ENCODE measurements around the gene TJP3.

Gene TJP3

GRCh38 chr19:3691372-3691716 lies 16.8 kb upstream of the TJP3 start:
- no peak for DNase-seq (ENCODE audit: low read depth in 2 of 3, low spot score in 2 of 3)

DNA sequence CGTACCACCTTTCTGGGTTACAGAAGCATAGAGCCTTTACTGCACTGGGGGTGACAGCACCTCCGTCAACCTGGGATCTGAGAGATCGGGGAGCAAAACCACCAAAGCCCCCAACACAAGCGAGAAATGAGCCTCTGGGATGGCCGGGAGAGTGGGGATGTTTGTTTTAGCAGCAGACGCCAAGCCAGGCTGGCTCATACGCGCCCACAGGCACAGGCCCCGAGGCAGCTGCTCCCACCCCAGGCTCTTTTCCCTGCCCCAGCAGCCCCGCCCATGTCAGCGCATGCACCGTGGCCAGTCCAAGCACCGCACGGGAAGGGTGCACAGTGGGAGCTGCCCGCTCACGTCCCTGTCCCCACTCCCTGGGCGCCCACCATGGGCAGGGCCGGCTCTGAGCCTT lies 16.5 kb upstream of the TJP3 start:
- no peak for DNase-seq (ENCODE audit: low read depth in 2 of 3, low spot score in 2 of 3)

GRCh38 chr19:3692141-3693024 lies 15.8 kb upstream of the TJP3 start:
- DNase-seq (ENCODE audit: low read depth in 2 of 3, low spot score in 2 of 3), result peak in 1 of 3 experiments; percentile 45

DNA sequence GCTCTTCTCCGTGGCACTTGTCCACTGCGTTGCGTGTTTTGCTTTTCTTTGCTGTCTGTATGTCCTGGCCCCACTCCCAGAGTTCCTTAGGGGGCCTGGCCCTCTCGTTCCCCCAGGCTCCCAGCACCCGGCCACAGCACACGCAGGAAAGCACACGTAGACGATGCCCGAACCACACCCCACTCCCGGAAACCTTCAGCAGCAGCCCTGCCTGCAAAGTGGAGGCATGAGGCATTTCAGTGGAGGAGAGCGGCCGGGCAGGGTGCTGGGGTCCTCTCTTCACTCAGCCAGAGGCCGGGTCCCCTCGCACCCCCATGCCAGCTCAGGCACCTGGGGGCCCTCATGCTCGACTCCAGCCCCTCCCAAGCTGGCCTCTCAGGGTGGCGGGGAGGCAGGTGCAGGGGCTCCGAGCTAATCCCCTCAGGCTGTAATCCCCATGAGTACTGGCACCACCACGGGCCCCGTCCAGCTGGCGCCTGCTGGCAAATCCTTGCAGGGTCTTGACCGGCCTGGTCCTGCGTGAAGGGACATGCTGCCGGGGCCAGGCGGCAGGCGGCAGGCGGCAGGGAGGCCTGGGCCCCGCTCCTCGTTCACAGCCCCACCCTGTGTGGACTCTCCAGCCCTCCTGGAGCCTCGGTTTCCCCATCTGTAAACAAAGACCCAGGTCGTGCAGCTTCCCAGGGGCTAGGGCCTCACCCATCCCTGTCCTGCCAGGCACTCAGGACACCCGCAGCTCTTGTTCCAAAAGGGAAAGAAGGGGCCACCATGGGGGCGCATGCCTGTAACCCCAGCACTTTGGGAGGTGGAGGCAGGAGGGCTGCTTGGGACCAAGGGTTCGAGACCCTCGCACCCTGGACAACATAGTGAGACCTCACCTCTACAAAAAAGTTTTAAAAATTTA lies 14.9 kb upstream of the TJP3 start:
- DNase-seq (ENCODE audit: low read depth in 2 of 3, low spot score in 2 of 3), result no peak

- no peak for DNase-seq (ENCODE audit: low read depth in 2 of 3, low spot score in 2 of 3)
Measured at GRCh38 chr19:3694361-3695123, 13.6 kb upstream of the TJP3 start.

GRCh38 chr19:3695124-3695733 lies 13.0 kb upstream of the TJP3 start:
- no peak for DNase-seq (ENCODE audit: low read depth in 2 of 3, low spot score in 2 of 3)

- DNase-seq (ENCODE audit: low read depth in 2 of 3, low spot score in 2 of 3), result no peak
Measured at GRCh38 chr19:3695986-3696659, 12.1 kb upstream of the TJP3 start.

DNA sequence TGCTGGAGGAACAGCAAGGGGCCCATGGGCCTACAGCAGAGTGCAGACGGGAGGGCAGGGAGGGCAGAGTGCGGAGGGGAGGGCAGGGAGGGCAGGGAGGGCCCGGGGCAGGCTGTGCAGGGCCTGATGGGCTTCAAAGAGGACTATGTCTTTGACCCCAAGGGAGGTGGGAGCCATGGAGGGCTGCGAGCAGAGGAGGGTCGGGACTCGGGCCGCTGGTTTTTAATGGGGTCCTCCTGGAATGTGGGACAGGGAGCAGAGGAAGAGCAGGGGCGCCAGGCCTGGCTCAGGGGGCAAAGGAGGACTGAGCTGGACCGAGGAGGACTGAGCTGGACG lies 11.6 kb upstream of the TJP3 start:
- DNase-seq (ENCODE audit: low read depth in 2 of 3, low spot score in 2 of 3), result no peak

- DNase-seq (ENCODE audit: low read depth in 2 of 3, low spot score in 2 of 3), result no peak
Measured at GRCh38 chr19:3697094-3697493, 11.1 kb upstream of the TJP3 start.

DNA sequence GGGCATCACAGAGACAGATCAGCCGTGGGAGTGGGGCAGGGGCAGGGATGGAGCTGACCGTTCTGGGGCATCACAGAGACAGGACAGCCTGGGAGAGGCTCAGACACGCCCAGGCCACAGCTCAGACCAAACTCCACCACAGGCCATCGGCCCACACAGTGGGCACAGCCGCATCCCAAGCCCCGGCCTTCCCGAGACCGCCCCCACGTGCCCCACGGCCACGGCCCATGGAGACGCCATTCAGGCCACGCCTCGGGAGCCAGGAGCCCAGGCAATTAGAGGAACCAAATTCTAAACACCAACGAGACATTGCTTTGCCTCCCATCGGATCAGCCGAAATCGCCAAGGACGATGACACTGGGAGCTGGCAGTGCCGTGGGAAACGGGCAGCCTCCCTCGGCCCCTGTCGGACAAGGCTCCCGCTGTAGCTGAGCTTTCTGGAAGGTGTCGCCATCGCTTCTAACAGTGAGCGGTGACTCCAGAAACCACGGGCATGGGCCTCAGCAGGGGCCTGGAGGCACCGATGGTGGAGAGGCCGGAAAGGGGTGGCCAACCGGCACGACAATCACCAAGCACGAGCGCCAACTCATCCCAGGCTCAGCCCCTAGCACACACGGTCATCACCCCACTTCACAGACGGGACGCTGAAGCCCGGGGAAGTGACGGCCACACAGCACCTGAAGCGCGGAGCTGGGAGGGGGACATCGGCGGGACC lies 10.4 kb upstream of the TJP3 start:
- DNase-seq (ENCODE audit: low read depth in 2 of 3, low spot score in 2 of 3), result no peak

GRCh38 chr19:3698386-3698950 lies 9.7 kb upstream of the TJP3 start:
- no peak for DNase-seq (ENCODE audit: low read depth in 2 of 3, low spot score in 2 of 3)

DNA sequence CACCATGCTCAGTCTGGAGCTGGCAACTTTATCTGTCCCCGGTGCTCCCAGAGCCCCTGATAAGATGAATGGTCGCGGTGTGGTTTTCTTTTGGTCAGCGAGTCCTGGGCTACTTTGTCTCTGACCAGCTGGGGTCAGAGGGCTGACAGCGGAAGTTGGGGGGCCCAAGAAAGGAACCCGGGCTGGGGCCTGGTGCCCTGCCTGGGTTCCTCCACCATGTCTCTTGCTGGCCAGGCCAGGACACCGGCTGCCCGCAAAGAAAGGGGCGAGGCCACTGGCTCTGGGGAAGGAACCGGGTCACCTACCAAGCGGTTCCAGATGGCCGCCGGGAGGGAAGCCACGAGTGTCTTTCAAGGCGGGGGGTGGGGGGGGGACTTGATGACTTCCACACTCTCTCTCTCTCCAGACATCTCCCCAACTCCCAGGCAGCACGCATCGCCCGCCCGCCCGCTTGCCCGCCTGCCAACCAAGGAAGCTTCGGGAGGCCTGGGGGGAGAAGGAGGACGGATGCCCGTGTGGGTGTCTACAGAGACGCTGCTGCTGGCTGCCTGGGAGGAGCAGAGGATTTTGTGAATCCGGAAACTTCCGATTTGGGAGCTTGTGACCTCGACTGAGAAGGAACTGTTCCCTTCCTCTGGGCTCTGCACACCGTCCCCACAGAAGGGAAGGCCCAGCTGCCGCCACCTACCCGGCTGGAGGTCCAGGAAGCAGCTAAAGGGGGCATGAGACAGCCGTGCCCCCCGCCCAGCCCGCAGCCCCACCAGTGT lies 9.0 kb upstream of the TJP3 start:
- no peak for DNase-seq (ENCODE audit: low read depth in 2 of 3, low spot score in 2 of 3)

DNA sequence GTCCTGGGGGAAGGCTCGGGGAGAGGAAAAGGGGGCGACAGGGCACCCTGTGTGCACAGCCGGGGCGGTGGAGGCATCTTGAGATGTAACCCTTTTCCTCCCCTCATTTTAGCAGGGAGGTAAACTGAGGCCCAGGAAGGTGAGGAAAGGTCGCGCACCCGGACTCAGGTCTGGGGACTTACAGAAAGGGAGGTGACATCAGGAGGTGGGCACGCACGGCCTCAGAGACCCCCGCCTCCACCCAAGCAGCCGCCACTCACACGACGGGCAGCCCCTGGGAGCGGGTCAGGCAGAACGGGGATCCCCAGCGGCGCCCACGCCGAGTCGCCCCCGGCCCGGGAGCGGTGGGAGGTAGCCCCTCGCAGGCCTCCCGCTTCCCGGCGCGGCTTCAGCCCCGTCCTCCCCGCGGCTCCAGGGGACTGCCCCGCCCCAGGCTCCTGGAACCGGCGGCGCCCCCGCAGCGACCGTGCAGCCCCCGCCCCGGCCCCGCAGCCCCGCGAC lies 8.4 kb upstream of the TJP3 start:
- DNase-seq (ENCODE audit: low read depth in 2 of 3, low spot score in 2 of 3), result no peak

DNA sequence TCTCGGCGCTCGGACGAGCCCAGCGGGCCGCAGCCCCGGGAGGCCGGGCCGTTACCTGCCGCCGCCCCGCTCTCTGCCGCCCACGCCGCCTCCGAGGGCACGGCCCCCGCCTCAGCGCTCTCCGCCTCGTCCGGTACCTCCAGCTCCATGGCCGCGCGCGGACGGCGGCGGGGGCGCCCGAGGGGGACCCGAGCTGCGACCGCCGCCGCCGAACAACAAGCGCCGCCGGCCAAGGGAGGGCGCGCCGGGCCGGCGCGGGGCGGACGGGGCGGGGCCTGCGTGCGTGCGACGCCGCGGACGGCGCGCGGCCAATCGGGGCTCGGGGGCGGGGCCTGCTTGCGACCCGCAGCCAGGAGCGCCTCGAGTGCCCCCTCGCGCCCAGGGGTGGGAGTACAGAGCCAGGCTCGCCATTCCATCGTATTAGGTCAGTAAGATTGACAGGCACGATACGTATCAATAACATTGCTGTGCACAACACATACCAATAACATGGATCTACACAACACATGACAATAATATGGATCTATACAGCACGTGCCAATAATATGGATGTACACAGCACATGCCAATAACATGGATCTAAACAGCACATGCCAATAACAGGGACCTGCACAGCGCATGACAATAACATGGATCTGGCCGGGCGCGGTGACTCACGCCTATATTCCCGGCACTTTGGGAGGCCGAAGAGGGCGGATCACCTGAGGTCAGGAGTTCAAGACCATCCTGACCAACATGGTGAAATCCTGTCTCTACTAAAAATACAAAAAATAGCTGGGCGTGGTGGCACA lies 7.7 kb upstream of the TJP3 start, which contains the start of gene PIP5K1C:
Gene PIP5K1C (minus strand): TSS at position 227 of the 791 bp plus-strand sequence. CDS start 78 bp downstream, at position 149.
- DNase-seq (ENCODE audit: low read depth in 2 of 3, low spot score in 2 of 3), result peak; percentile 88 to 98 (median 89)

- no peak for DNase-seq (ENCODE audit: low read depth in 2 of 3, low spot score in 2 of 3)
Measured at GRCh38 chr19:3701200-3701599, 7.0 kb upstream of the TJP3 start.

GRCh38 chr19:3707868-3708206 lies 347 bp upstream of the TJP3 start:
- DNase-seq (ENCODE audit: low read depth in 2 of 3, low spot score in 2 of 3), result no peak

GRCh38 chr19:3710265-3710812 lies 2.2 kb downstream of the TJP3 start:
- no peak for DNase-seq (ENCODE audit: low read depth in 2 of 3, low spot score in 2 of 3)
